OCI-LY1 (cell line): Measurements from ENCODE around the gene PURA.

Experiments
- H2AFZ ChIP-seq: fragments of 200-600 bp; sonication (generic), shearing (Covaris generic); 2 replicates; pipeline ENCODE4 v1.6.0; 2014; ENCODE audit warnings: antibody characterized with exemption, mild to moderate bottlenecking, low read length
- H3F3A ChIP-seq: fragments of 200-600 bp; sonication (generic), shearing (Covaris generic); 2 replicates; pipeline ENCODE4 v1.6.0; 2014; ENCODE audit warnings: mild to moderate bottlenecking, antibody characterized with exemption, low read length, moderate library complexity; ENCODE audit not compliant: insufficient read depth
- H3K27ac ChIP-seq: fragments of 200-600 bp; sonication (generic); 2 replicates; pipeline ENCODE4 v1.5.1; 2014; ENCODE audit warnings: low read length, mixed run types, mild to moderate bottlenecking, low read depth; ENCODE audit not compliant: poor library complexity, severe bottlenecking
- H3K27me3 ChIP-seq: fragments of 200-600 bp; sonication (generic); 2 replicates; pipeline ENCODE4 v1.6.0; 2014; ENCODE audit warnings: antibody characterized with exemption, mild to moderate bottlenecking, low read length, moderate library complexity; ENCODE audit not compliant: insufficient read depth
- H3K36me3 ChIP-seq: fragments of 200-600 bp; sonication (generic); 2 replicates; pipeline ENCODE4 v1.6.1; 2014; ENCODE audit warnings: mild to moderate bottlenecking, antibody characterized with exemption, low read length, moderate library complexity, mixed read lengths; ENCODE audit not compliant: insufficient read depth
- H3K4me1 ChIP-seq: fragments of 200-600 bp; sonication (generic); 2 replicates; pipeline ENCODE4 v1.5.1; 2014; ENCODE audit warnings: mild to moderate bottlenecking, low read length, moderate library complexity; ENCODE audit not compliant: insufficient read depth, severe bottlenecking
- H3K4me2 ChIP-seq: fragments of 200-600 bp; sonication (generic), shearing (Covaris generic); 2 replicates; pipeline ENCODE4 v1.6.1; 2014; ENCODE audit warnings: low read length
- H3K4me3 ChIP-seq: fragments of 200-600 bp; sonication (generic); 2 replicates; pipeline ENCODE4 v1.5.1; 2014; ENCODE audit warnings: low read length, low read depth, mild to moderate bottlenecking, mixed read lengths; ENCODE audit not compliant: poor library complexity, severe bottlenecking
- H3K79me2 ChIP-seq: fragments of 200-600 bp; shearing (Covaris generic); 2 replicates; pipeline ENCODE4 v1.6.1; 2016; ENCODE audit warnings: mixed run types, low read length, mixed read lengths; ENCODE audit not compliant: insufficient read depth
- H3K9ac ChIP-seq: fragments of 200-600 bp; sonication (generic), shearing (Covaris generic); 2 replicates; pipeline ENCODE4 v1.6.1; 2014; ENCODE audit warnings: mild to moderate bottlenecking, low read length, mixed read lengths
- H3K9me2 ChIP-seq: fragments of 200-600 bp; sonication (generic), shearing (Covaris generic); 2 replicates; pipeline ENCODE4 v1.6.1; 2014; ENCODE audit warnings: low read depth, mild to moderate bottlenecking, low read length, mixed read lengths
- H3K9me3 ChIP-seq: fragments of 200-600 bp; shearing (Covaris generic); 2 replicates; pipeline ENCODE4 v1.6.1; 2014; ENCODE audit warnings: low read length, mixed read lengths
- H4K20me1 ChIP-seq: fragments of 200-600 bp; sonication (generic), shearing (Covaris generic); 2 replicates; pipeline ENCODE4 v1.6.0; 2016; ENCODE audit warnings: mild to moderate bottlenecking, low read length; ENCODE audit not compliant: insufficient read depth
- EZH2 ChIP-seq: fragments of 200-600 bp; sonication (generic), shearing (Covaris generic); IDR thresholded peaks from 2 replicates; pipeline ENCODE4 v1.8.0; 2017; ENCODE audit warnings: borderline replicate concordance, mixed run types, mild to moderate bottlenecking, antibody characterized with exemption, low read length, moderate library complexity, mixed read lengths
- TF ChIP-seq, protein P1 (sequence below): fragments of 200-600 bp; sonication (generic), shearing (Covaris generic); IDR thresholded peaks from 2 replicates; pipeline ENCODE4 v1.5.1; 2017; ENCODE audit warnings: mild to moderate bottlenecking, antibody characterized with exemption, low read length, moderate library complexity, mixed read lengths

Gene PURA

GRCh38 chr5:140131967-140132409, 18.1 kb downstream of the PURA start:
- Histone ChIP-seq H3K9me2 (no peaks in the 10 kb centered on the region), H3K79me2 (no peaks in the 10 kb centered on the region), H3F3A (no peaks in the 10 kb centered on the region), H3K4me3 (no peak overlapping the region), H3K4me2 (no peak overlapping the region), H3K27me3 (0 out of 2 replicates have a peak, but pooled peaks cover 3% of the 10 kb centered on the region), H3K9me3 (no peaks in the 10 kb centered on the region), H2AFZ (no peak overlapping the region), H3K36me3 (no peaks in the 10 kb centered on the region), H3K4me1 (no peaks in the 10 kb centered on the region), H3K9ac (no peak overlapping the region), H3K27ac (no peak overlapping the region), H4K20me1 (peaks cover 5% of the 10 kb centered on the region; the same call in 1 of the 2 replicates)
- no peak for TF ChIP-seq EZH2
- TF ChIP-seq, protein P1, sequence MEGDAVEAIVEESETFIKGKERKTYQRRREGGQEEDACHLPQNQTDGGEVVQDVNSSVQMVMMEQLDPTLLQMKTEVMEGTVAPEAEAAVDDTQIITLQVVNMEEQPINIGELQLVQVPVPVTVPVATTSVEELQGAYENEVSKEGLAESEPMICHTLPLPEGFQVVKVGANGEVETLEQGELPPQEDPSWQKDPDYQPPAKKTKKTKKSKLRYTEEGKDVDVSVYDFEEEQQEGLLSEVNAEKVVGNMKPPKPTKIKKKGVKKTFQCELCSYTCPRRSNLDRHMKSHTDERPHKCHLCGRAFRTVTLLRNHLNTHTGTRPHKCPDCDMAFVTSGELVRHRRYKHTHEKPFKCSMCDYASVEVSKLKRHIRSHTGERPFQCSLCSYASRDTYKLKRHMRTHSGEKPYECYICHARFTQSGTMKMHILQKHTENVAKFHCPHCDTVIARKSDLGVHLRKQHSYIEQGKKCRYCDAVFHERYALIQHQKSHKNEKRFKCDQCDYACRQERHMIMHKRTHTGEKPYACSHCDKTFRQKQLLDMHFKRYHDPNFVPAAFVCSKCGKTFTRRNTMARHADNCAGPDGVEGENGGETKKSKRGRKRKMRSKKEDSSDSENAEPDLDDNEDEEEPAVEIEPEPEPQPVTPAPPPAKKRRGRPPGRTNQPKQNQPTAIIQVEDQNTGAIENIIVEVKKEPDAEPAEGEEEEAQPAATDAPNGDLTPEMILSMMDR = no peak

- H3K4me3 ChIP-seq = no peak overlapping the region
- H3K9me2 ChIP-seq = no peaks in the 10 kb centered on the region
- TF ChIP-seq, protein P1 = no peak
- no peak for TF ChIP-seq EZH2
- no peaks in the 10 kb centered on the region for H3K9me3 ChIP-seq
- no peak overlapping the region for H3K9ac ChIP-seq
- H4K20me1 ChIP-seq = peaks cover 5% of the 10 kb centered on the region; the same call in 1 of the 2 replicates
- H3K79me2 ChIP-seq = no peaks in the 10 kb centered on the region
- H3K4me1 ChIP-seq = no peaks in the 10 kb centered on the region
- H3K4me2 ChIP-seq = no peak overlapping the region
- H3K27ac ChIP-seq = no peak overlapping the region
- no peaks in the 10 kb centered on the region for H3F3A ChIP-seq
- no peaks in the 10 kb centered on the region for H3K36me3 ChIP-seq
- peaks cover 3% of the 10 kb centered on the region; the same call in 1 of the 2 replicates for H3K27me3 ChIP-seq
- H2AFZ ChIP-seq = no peak overlapping the region
These were observed 19.7 kb downstream of the PURA start for GRCh38 chr5:140133514-140134167.

DNA sequence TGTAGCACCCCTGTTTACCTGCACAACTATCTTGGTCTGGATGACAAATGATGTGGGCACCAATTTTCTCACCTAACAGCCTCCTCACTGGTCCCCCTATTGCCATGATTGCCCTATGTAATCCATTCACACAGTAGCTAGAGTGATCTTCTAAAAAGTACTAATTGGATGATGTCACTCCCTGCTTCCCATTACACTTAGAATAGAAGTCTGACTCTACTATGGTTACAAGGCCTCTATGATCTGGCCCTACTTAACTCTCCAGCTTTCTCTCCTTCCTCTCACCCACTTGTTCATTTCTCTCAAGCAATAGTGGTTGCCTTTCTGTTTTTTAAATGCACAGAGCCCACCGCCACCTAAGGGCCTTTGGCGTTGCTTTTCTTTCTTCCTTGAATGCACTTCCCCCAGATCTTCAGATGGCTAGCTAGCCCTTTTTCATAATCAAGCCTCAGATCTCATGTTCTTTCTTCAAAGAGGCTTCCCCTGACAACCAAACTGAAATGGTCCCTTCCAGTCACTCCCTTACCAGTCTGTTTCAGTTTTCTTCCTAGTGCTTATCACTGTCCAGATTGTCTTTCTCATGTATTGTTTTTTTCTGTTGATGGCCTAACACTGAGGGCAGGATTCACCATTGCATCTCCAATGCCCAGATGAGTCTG, 20.5 kb downstream of the PURA start:
- H3K9me3 ChIP-seq = no peaks in the 10 kb centered on the region
- no peaks in the 10 kb centered on the region for H3K36me3 ChIP-seq
- H2AFZ ChIP-seq = no peak overlapping the region
- H3K27me3 ChIP-seq = peaks cover 3% of the 10 kb centered on the region; the same call in 1 of the 2 replicates
- H3F3A ChIP-seq = no peaks in the 10 kb centered on the region
- TF ChIP-seq EZH2 = no peak
- TF ChIP-seq, protein P1 = no peak
- H3K4me1 ChIP-seq = no peaks in the 10 kb centered on the region
- no peaks in the 10 kb centered on the region for H3K9me2 ChIP-seq
- H3K79me2 ChIP-seq = no peaks in the 10 kb centered on the region
- H3K4me2 ChIP-seq = no peak overlapping the region
- peaks cover 5% of the 10 kb centered on the region; the same call in 1 of the 2 replicates for H4K20me1 ChIP-seq
- no peak overlapping the region for H3K4me3 ChIP-seq
- H3K9ac ChIP-seq = no peak overlapping the region
- H3K27ac ChIP-seq = no peak overlapping the region
